ENCODE measurements around the gene ECI1.
"Not testable (repeated sequence)": the region's sequence is repeated elsewhere in the genome, so short reads cannot be mapped to it uniquely, and the experiment has no call there.

Gene ECI1

DNA sequence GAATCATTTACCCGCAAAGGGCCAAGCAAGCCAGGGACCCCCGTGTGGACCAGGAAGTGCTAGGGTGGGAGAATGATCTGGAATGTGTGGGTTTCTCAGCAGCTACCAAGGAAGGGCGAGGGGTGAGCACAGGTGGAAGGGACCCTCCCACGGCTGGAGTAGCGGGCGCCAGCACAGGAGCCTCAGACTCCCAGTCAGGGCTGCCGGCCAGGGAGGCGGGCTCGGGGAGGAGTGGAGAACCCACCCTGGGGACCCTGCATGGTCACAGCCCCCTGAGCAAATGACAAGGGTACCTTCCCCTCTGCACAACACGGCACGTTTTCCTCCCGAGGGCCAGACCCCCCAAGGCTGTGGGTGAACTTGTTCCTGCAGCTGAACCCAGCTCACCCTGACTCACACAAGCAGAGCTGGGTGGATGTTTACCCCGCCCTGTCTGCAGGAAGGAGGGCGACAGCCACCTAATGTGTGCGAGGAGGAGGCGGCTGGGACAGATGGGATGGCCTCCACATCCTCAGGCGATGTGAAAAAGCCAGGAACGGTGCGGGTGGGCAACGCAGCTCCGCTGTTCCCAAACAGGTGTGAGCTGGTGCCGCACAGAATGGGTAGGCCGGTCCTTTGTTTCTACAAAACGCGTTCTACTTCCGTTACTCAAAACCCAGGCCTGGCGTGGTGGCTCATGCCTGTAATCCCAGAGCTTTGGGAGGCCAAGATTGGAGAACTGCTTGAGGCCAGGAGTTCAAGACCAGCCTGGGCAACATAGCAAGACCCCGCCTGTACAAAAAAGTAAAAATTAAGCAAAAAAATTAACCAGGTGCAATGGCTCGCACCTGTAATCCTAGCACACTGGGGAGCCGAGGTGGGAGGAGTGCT is 6.2 kb downstream of the ECI1 start:
- no peaks in the 10 kb centered on the region for H3K4me1 ChIP-seq (ENCODE audit: insufficient read depth, low read length)
- H3K4me3 ChIP-seq (ENCODE audit: low read length), result no peak overlapping the region
- H3K27ac ChIP-seq (ENCODE audit: low read length), result no peak overlapping the region
- no peak overlapping the region for H3K9ac ChIP-seq (ENCODE audit: low read depth, low read length)
- no peaks in the 10 kb centered on the region for H3K9me3 ChIP-seq (ENCODE audit: insufficient read depth, low read depth, low read length)
- H3K27me3 ChIP-seq (ENCODE audit: insufficient read depth, low read length), result no peaks in the 10 kb centered on the region
- peaks cover 57% of the 10 kb centered on the region for H3K36me3 ChIP-seq (ENCODE audit: insufficient read depth, low read depth, low read length)

DNA sequence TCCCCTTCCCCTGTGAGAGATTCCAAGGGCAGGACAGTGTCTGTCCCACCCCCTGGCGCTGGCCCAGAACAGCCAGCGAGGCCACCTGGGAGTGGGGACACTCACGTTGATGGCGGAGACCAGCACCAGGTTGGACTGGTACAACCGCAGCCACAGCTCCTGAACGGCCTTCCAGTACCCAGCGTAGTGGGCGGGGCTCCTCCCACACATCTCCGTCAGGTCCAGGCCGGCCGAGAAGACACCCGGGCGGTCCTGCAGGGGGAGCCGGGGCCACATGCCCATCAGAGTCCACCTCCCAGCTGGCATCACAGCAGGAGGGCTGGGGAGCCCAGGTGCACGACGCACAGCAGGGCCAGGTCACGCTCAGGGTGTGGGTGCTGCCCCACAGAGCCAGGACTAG is 7.1 kb downstream of the ECI1 start:
- Histone ChIP-seq H3K9me3 (ENCODE audit: insufficient read depth, low read depth, low read length) (no peaks in the 10 kb centered on the region), H3K36me3 (ENCODE audit: insufficient read depth, low read depth, low read length) (peaks cover 61% of the 10 kb centered on the region), H3K9ac (ENCODE audit: low read depth, low read length) (no peak overlapping the region), H3K27me3 (ENCODE audit: insufficient read depth, low read length) (no peaks in the 10 kb centered on the region), H3K27ac (ENCODE audit: low read length) (no peak overlapping the region), H3K4me1 (ENCODE audit: insufficient read depth, low read length) (no peaks in the 10 kb centered on the region), H3K4me3 (ENCODE audit: low read length) (no peak overlapping the region)

- H3K36me3 ChIP-seq (ENCODE audit: insufficient read depth, low read depth, low read length), result peaks cover 58% of the 10 kb centered on the region
- no peaks in the 10 kb centered on the region; the same call in 1 of the 2 replicates for H3K4me1 ChIP-seq (ENCODE audit: insufficient read depth, low read length)
- H3K27me3 ChIP-seq (ENCODE audit: insufficient read depth, low read length), result peaks cover 2% of the 10 kb centered on the region; the same call in 1 of the 2 replicates
- H3K9me3 ChIP-seq (ENCODE audit: insufficient read depth, low read depth, low read length), result no peaks in the 10 kb centered on the region
- H3K27ac ChIP-seq (ENCODE audit: low read length), result no peak overlapping the region
- H3K4me3 ChIP-seq (ENCODE audit: low read length), result no peak overlapping the region
- H3K9ac ChIP-seq (ENCODE audit: low read depth, low read length), result no peak overlapping the region
Observed at GRCh38 chr16:2243781-2244180, 7.6 kb downstream of the ECI1 start.

GRCh38 chr16:2243031-2243528 is 8.3 kb downstream of the ECI1 start:
- H3K9ac ChIP-seq (ENCODE audit: low read depth, low read length), result no peak overlapping the region

DNA sequence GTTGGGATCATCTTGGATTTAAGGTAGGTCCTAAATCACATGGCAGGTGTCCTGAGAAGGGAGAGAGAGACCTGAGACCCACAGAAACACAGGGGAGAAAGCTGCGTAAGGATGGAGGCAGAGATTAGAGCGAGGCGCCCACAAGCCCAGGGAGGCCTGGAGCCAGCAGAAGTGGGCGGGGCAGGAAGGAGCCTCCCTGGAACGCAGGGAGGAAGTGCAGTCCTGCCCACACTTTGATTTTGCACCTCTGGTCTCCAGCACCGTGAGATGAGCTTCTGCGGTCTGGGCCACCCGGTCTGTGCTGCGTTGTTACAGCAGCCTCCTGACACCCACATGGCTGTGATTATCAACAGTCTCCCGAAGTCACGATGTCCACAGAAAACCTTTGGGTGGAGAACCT is 8.8 kb downstream of the ECI1 start:
- Histone ChIP-seq H3K36me3 (ENCODE audit: insufficient read depth, low read depth, low read length) (peaks cover 54% of the 10 kb centered on the region), H3K9ac (ENCODE audit: low read depth, low read length) (no peak overlapping the region), H3K4me1 (ENCODE audit: insufficient read depth, low read length) (peaks cover 3% of the 10 kb centered on the region; the same call in 1 of the 2 replicates), H3K9me3 (ENCODE audit: insufficient read depth, low read depth, low read length) (no peaks in the 10 kb centered on the region), H3K27me3 (ENCODE audit: insufficient read depth, low read length) (peaks cover 13% of the 10 kb centered on the region), H3K27ac (ENCODE audit: low read length) (no peak overlapping the region), H3K4me3 (ENCODE audit: low read length) (no peak overlapping the region)

More at GRCh38 chr16:2243031-2243528, 8.3 kb downstream of the ECI1 start:
- H3K9me3 ChIP-seq (ENCODE audit: insufficient read depth, low read depth, low read length), result no peaks in the 10 kb centered on the region
- H3K4me3 ChIP-seq (ENCODE audit: low read length), result no peak overlapping the region
- H3K27me3 ChIP-seq (ENCODE audit: insufficient read depth, low read length), result peaks cover 9% of the 10 kb centered on the region
- peaks cover 54% of the 10 kb centered on the region for H3K36me3 ChIP-seq (ENCODE audit: insufficient read depth, low read depth, low read length)
- peaks cover 3% of the 10 kb centered on the region; the same call in 1 of the 2 replicates for H3K4me1 ChIP-seq (ENCODE audit: insufficient read depth, low read length)
- H3K27ac ChIP-seq (ENCODE audit: low read length), result no peak overlapping the region

GRCh38 chr16:2240331-2240730 is 11.1 kb downstream of the ECI1 start:
- H3K4me1 ChIP-seq (ENCODE audit: insufficient read depth, low read length); H3K9me3 ChIP-seq (ENCODE audit: insufficient read depth, low read depth, low read length); H3K4me3 ChIP-seq (ENCODE audit: low read length); H3K27ac ChIP-seq (ENCODE audit: low read length); H3K9ac ChIP-seq (ENCODE audit: low read depth, low read length): not testable (repeated sequence)
- Histone ChIP-seq H3K36me3 (ENCODE audit: insufficient read depth, low read depth, low read length) (peaks cover 38% of the 10 kb centered on the region), H3K27me3 (ENCODE audit: insufficient read depth, low read length) (peaks cover 33% of the 10 kb centered on the region)

- H3K27ac ChIP-seq (ENCODE audit: low read length), result no peak overlapping the region
- peaks cover 33% of the 10 kb centered on the region for H3K27me3 ChIP-seq (ENCODE audit: insufficient read depth, low read length)
- no peaks in the 10 kb centered on the region for H3K9me3 ChIP-seq (ENCODE audit: insufficient read depth, low read depth, low read length)
- H3K9ac ChIP-seq (ENCODE audit: low read depth, low read length), result no peak overlapping the region
- no peak overlapping the region for H3K4me3 ChIP-seq (ENCODE audit: low read length)
- peaks cover 25% of the 10 kb centered on the region for H3K36me3 ChIP-seq (ENCODE audit: insufficient read depth, low read depth, low read length)
- H3K4me1 ChIP-seq (ENCODE audit: insufficient read depth, low read length), result peaks cover 3% of the 10 kb centered on the region; the same call in 1 of the 2 replicates
Observed at GRCh38 chr16:2238838-2239675, 12.3 kb downstream of the ECI1 start.

DNA sequence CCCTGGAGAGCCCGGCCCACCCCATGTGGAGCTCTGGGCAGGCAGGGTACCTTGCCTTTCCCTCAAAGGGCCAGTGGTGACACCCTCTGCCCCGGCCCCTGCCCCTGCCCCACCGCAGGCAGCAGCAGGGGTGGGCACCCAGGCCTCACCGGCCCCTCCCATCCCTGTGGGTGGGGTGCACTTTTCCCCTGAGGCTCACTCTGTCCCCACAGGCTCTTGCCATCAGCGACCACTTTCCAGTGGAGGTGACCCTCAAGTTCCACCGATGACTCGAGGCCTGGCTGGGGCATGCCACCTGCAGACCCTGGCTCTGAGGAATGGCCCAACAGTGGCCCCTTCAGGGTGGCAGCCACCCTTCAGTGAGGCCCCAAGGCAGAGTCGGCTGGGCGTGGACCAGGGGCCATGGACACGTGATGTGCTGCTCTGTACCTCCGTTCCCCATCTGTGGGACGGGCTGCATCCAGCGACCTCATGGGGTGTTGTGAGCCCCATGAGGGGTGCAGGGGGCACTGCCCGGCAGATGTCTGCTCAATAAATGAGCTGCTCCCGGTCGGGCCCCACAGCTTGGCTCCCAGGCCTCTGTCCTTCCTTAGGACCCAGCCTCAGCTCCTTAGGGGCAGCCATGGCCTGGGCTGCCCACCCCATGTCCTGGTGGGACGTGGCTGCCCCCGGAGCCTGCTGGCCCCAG is 13.1 kb downstream of the ECI1 start:
- Histone ChIP-seq H3K9ac (ENCODE audit: low read depth, low read length) (no peak overlapping the region), H3K27ac (ENCODE audit: low read length) (no peak overlapping the region), H3K9me3 (ENCODE audit: insufficient read depth, low read depth, low read length) (no peaks in the 10 kb centered on the region), H3K4me3 (ENCODE audit: low read length) (no peak overlapping the region), H3K27me3 (ENCODE audit: insufficient read depth, low read length) (peaks cover 33% of the 10 kb centered on the region), H3K4me1 (ENCODE audit: insufficient read depth, low read length) (peaks cover 3% of the 10 kb centered on the region; the same call in 1 of the 2 replicates), H3K36me3 (ENCODE audit: insufficient read depth, low read depth, low read length) (peaks cover 18% of the 10 kb centered on the region)

DNA sequence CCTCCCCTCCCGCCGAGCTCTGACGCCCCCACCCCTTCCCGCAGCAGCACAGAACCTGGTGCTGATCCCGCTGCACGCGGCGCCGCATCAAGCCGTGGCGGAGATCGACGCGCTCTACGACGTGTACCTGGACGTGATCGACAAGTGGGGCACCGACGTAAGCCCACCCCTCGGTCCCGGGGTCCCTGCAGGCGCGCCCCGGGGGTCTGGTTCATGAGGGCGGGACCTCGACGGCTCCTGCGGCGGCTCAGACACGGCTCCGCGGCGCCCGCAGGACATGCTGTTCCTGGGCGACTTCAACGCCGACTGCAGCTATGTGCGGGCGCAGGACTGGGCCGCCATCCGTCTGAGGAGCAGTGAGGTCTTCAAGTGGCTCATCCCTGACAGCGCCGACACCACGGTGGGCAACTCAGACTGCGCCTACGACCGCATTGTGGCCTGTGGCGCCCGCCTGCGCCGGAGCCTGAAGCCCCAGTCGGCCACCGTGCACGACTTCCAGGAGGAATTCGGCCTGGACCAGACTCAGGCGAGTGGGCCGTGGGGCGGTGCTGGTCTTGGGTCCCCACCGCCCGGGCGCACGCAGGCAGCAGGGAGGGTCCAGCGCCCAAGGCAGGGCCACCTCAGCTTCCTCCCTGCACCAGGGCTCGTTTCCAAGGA is 13.8 kb downstream of the ECI1 start:
- Histone ChIP-seq H3K4me1 (ENCODE audit: insufficient read depth, low read length) (peaks cover 3% of the 10 kb centered on the region; the same call in 1 of the 2 replicates), H3K27me3 (ENCODE audit: insufficient read depth, low read length) (peaks cover 33% of the 10 kb centered on the region), H3K36me3 (ENCODE audit: insufficient read depth, low read depth, low read length) (peaks cover 16% of the 10 kb centered on the region), H3K4me3 (ENCODE audit: low read length) (peak overlapping the region; percentile 42; the same call in 1 of the 2 replicates), H3K27ac (ENCODE audit: low read length) (no peak overlapping the region), H3K9me3 (ENCODE audit: insufficient read depth, low read depth, low read length) (no peaks in the 10 kb centered on the region), H3K9ac (ENCODE audit: low read depth, low read length) (no peak overlapping the region)

- Histone ChIP-seq H3K27ac (ENCODE audit: low read length) (no peak overlapping the region), H3K27me3 (ENCODE audit: insufficient read depth, low read length) (peaks cover 33% of the 10 kb centered on the region), H3K9me3 (ENCODE audit: insufficient read depth, low read depth, low read length) (no peaks in the 10 kb centered on the region), H3K4me3 (ENCODE audit: low read length) (peak overlapping the region; percentile 42; the same call in 1 of the 2 replicates), H3K36me3 (ENCODE audit: insufficient read depth, low read depth, low read length) (peaks cover 16% of the 10 kb centered on the region), H3K9ac (ENCODE audit: low read depth, low read length) (no peak overlapping the region), H3K4me1 (ENCODE audit: insufficient read depth, low read length) (peaks cover 3% of the 10 kb centered on the region; the same call in 1 of the 2 replicates)
Observed at GRCh38 chr16:2237102-2237482, 14.3 kb downstream of the ECI1 start.

All from iPS-20b (cell line).